HT1080 (cell line): ENCODE measurements around the gene MRS2. TPM values are rescaled to one million over a fixed set of nuclear protein-coding genes. Genes with fewer than 3 reads are reported as not detected.
"Not testable (repeated sequence)": the region's sequence is repeated elsewhere in the genome, so short reads cannot be mapped to it uniquely, and the experiment has no call there.

Experiments used
- DNase-seq: peaks from one replicate; pipeline ENCODE4 v3.0.0-alpha.2; 2015; ENCODE audit warnings: low read depth
- polyA plus RNA-seq, 2 experiments: library from polyadenylated mRNA; depleted of rRNA; stranded (reverse); fragments of >200 nt; gene quantifications; 2 replicates each; pipeline ENCODE4 v1.2.3, GENCODE V29; 2015
- total RNA-seq: library from RNA; depleted of rRNA; stranded (reverse); fragments of >200 nt; shearing (Covaris generic); gene quantifications from 2 replicates; pipeline ENCODE4 v1.2.3, GENCODE V29; 2014; rRNA removed

The MRS2 gene, protein sequence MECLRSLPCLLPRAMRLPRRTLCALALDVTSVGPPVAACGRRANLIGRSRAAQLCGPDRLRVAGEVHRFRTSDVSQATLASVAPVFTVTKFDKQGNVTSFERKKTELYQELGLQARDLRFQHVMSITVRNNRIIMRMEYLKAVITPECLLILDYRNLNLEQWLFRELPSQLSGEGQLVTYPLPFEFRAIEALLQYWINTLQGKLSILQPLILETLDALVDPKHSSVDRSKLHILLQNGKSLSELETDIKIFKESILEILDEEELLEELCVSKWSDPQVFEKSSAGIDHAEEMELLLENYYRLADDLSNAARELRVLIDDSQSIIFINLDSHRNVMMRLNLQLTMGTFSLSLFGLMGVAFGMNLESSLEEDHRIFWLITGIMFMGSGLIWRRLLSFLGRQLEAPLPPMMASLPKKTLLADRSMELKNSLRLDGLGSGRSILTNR
- total RNA-seq: 19.4 and 19.7 TPM in 2 replicates
- 23.5 and 26.7 TPM in 2 replicates for polyA plus RNA-seq (2015; cell fraction: cytosol; rRNA removed)
- polyA plus RNA-seq (2015; cell fraction: nucleus; rRNA removed): 15.5 and 18.0 TPM in 2 replicates

DNA sequence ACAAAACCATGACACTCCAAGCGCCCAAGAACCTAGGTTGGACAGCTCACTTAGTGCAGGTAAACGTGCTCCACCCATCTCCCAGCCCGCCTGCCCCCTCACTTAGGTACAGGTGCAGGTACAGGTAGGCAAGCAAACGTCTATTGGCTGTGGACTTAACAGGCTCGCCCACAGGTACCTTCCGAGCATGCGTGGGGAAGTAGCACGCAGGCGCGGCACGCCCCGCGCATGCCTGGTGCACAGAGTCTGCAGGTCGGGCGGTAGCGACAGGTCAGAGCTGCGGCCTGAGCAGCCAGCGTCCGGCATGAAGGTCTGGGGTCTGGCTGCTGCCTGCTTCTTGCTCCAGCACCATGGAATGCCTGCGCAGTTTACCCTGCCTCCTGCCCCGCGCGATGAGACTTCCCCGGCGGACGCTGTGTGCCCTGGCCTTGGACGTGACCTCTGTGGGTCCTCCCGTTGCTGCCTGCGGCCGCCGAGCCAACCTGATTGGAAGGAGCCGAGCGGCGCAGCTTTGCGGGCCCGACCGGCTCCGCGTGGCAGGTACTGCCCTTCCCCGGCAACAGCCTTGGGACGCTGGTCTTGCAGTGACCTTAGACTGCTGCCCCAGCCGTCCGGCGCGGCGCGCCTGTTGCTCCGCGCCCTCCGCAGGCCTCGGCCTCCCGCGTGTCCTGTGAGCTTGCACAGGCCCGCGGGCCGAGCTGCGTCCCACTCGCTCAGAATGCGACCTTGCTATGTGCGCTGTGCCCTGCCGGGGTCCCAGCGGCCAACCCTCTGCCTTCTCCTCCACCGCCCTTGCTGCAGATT, at the start of gene MRS2:
MRS2 (plus strand) TSS at position 240 of the 804 bp plus-strand sequence; CDS start at position 351, 111 bp downstream.
- peak; percentile 71 for DNase-seq

DNA sequence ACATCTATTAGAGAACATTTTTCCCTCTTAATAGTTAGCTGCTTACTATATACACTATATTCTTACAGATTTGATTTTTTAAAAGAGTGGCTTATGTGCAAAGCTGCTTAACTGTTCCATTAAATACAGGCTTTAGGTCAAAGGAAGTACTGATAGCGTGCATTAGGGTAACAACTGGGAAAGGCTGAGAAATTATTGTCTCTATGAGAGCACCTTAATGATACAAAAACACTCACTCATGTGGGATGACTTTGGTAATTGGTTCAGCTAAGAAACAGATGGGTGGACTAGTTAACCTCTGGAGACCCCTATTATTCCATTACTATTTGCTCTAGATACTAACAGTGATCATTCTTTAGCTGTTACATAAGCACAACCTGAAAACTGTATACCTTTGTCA, 48.9 kb upstream of the MRS2 start:
- no peak for DNase-seq

DNA sequence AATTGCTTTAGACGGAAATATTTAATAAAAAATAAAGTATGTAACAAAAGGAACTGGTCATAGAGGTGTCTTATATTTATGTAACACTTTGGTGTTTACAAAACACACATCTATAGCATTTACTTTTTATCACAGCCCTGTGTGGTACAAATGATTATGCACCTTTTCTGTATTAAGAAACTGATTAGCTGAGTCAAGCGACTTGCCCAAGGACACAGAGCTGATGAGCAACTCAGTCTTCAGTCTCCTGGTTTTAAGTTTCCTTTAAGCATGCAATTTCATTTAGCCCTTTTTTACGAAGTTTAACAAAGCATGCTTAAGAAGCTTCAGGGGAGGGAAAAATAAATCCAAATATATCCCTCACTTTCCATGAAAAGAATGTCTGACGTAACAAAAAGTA, 47.3 kb upstream of the MRS2 start:
- DNase-seq: no peak

DNA sequence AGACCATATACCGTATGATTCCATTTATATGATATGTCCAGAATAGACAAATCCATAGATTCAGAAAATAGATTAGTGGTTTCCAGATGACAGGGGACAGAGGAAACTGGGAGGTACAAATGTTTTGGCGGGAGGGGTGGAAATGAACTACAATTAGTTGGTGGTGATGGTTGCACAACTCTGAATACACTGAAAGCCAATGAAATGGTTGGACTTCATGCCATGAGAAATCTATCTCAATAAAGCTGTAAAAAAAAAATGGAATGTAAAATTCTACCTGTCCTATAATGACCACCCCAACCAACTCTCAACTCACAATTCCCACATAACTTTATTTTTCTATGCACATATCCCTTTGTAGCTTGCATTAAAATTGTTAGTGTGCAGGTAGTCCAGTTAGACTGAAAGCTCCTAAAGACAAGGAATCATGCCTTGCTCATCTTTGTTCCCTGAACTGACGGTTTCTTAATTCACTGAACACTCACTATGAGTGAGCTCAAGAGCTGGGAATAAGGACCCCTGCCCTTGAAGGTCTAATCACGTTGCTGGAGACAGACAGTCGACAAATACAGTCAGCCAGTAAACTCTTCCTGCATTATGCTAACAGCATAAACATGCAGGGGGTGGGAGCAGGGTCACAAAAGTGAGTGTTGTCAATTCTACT, 46.3 kb upstream of the MRS2 start:
- no peak for DNase-seq

DNA sequence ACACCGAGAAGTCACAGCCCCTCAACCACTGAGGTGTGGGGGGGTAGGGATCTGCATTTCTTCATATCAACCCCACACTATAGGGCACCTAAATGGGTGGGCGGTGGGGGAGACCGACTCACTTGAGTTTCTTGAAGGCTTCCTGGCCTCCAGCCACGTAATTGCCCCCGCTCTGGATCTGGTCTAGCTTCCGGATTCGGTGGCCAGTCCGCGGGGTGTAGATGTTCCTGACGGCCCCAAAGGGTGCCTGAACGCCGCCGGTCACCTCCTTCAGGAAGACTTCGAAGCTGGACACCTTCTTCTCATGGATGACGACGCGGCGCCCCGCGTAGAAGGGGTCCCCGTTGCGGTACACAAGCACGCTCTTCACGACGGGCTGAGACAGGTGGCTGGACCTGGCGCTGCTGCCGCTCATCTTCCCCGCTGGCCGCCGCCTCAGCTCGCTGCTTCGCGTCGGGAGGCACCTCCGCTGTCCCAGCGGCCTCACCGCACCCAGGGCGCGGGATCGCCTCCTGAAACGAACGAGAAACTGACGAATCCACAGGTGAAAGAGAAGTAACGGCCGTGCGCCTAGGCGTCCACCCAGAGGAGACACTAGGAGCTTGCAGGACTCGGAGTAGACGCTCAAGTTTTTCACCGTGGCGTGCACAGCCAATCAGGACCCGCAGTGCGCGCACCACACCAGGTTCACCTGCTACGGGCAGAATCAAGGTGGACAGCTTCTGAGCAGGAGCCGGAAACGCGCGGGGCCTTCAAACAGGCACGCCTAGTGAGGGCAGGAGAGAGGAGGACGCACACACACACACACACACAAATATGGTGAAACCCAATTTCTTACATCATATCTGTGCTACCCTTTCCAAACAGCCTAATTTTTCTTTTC, 45.2 kb upstream of the MRS2 start, which contains the start of gene DCDC2:
DCDC2 (minus strand) TSS at position 724 of the 883 bp plus-strand sequence; CDS start at position 415, 309 bp downstream.
- no peak for DNase-seq

DNA sequence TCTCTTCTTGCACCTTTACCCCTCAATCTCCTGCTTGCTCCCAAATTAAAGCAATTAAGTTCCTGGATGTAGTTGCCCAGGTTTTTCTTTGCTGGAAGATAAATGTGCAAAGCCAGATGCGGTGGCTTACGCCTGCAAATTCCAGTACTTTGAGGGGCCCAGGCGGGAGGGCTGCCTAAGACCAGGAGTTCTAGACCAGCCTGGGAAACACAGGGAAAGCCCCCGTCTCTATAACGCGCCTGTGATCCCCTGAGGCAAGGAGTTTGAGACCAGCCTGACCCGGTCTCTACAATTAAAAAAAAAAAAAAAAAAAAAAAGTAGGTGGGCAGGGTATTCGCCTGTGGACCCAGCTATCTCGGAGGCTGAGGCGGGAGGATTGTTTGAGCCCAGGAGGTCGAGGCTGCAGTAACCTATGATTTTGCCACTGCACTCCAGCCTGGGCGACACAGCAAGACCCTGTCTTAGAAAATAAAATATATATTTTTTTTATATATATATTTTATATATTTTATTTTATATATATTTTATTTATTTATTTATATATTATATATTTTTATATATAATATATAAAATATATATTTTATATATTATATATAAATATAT, 44.4 kb upstream of the MRS2 start:
- DNase-seq: no peak

DNA sequence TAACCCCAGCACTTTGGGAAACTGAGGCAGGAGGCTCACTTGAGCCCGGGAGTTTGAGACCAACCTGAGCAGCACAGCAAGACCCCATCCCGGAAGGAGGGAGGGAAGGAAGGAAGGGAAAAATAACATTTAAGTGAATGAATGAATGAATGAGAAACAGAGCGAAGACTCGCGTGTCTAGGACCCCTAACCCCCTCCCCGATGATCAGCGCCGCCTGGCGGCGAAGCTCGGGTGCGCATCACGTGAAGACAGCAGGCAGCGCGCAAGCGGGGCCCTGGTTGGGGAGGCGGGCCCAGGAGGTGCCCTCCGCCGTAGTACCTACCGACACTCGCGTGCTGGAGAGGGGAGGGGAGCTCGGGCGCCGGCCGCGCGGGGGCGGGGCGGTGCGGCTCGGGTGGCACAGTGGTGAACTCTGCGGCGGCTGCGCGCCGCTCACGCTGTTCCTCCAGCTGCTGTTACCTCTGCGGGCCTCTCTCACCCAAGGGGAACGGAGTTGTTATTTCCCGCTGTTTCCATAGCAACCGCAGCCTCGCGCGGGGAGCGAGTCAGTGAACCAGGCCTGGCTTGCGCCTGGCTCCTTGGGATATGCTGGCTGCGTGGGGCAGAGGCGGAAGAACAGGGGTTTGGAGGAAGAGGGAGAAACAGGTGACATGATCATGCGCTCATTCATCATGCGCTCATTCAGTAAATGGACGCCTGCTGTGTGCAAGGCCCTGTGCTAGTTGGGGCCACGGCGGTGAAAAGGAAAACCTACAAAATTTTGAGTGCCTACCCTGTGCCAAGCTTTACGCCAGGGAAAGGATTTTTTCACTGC, 42.9 kb upstream of the MRS2 start:
- peak; percentile 56 for DNase-seq

DNA sequence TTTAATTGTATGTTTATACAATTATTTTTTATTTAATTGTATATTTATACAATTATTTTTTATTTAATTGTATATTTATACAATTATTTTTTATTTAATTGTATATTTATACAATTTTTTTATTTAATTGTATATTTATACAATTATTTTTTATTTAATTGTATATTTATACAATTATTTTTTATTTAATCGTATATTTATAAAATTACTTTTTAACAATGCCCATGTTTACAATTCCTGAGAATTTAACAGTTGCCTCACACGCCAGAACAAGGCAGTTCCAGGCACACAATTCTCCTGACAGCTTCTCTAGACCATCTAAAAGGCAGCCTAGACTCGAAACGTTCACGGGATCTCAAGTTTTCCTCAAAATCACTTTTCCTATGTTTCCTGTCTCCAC, 40.4 kb upstream of the MRS2 start:
- DNase-seq: not testable (repeated sequence)

DNA sequence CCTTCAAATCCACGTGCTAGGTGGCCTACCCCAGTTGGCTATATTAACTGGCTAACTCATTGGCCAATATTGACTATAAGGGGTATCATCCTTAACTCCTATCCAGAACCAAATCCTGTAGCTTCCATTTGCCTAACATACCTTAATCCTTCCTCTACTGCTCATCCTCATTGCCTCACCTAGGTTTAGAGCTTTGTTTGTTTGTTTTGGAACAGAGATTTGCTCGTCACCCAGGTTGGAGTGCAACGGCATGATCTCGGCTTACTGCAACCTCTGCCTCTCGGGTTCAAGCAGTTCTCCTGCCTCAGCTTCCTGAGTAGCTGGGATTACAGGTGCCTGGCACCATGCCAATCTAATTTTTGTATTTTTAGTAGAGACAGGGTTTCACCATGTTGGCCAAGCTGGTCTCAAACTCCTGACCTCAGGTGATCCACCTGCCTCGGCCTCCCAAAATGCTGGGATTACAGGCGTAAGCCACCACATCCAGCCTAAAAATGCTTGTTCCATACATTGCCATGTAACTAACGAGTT, 37.6 kb upstream of the MRS2 start:
- DNase-seq: not testable (repeated sequence)

DNA sequence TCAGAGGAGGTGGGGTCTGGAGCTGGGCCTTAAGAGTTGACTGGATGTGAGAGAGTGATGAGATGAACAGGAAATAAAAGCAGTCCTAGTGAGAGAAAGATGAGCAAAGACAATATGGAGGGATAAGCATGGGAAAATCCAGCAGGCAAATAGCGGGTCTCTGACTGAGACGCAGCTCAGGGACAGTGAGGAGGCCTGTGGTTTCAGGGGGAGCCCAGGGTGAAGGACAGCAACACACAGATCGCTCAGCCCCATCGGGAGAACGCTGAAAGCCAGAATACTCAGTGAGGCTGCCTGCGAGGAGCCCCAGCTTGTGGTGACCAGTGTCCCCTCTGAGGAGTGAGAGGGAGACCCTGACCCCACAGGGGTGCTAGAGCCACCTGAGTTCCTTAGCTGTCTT, 28.1 kb upstream of the MRS2 start:
- no peak for DNase-seq

DNA sequence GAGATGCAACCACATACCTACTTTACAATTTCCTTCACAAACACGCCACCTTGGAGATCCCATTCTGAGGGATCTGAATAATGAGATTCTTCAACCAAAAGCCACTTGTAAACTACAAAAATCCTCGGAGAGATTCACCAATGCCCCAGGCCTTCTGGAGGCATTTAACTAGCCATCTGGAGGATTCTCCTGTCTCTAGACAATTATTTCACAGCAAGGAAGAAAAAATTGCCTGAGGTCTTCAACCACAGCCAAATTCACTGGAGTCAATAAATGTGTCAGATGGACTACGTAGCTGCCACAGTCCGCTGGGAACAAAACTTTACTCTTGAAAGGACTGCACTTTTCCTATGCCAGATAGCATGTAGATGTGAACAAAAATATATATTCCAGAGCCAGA, 25.9 kb upstream of the MRS2 start:
- DNase-seq: no peak

DNA sequence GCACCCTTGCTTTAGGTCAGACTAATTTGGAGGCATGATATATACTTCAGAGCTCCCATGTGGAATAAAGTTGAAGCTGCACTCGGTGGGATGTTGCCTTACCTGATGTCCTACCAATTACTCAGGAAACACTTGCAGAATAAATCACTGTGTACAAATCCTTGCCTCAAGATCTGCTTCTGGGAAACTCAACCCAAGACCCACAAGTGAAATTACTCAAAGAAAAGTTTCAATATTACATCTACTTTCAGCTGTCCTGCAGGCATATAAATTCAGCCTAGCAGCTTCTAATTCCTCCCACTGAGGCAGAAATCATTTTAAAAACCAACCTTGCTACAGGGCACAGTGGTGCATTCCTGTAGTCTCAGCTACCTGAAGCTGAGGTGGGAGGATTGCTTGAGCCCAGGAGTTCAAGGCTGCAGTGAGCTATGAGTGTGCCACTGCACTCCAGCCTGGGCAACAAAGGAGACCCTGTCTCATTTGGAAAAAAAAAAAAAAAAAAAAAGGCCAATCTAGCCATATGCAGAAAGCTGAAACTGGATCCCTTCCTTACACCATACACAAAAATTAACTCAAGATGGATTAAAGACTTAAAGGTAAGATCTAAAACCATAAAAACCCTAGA, 24.2 kb upstream of the MRS2 start:
- no peak for DNase-seq

DNA sequence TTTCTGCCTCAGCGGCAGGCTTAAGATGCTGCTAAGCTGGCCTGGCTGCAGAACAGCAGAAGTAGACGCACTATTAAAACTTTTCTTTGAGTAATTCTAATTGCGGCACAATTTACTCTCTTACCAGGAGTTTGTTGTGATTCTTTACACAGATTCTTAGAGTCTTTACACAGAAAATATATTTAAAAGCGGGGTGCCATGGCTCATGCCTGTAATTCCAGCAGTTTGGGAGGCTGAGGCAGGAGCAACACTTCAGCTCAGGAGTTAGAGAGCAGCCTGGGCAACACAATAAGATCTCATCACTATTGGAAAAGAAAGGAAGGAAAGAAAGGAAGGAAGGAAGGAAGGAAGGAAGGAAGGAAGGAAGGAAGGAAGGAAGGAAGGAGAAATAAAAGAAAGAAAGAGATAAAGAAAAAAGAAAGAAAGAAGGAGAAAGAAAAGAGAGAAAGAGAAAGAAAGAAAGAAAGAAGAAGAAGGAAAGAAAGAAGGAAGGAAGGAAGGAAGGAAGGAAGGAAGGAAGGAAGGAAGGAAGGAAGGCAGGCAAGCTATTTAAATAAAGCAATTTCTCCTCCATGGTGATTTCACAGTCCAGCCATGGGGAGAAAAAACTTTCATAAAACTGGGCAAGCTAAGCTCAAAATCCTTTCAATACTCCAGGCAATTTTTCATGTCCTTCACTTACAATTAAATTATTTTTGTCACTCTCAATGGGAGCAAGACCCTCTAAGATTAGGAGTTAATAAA, 21.1 kb upstream of the MRS2 start:
- no peak for DNase-seq

DNA sequence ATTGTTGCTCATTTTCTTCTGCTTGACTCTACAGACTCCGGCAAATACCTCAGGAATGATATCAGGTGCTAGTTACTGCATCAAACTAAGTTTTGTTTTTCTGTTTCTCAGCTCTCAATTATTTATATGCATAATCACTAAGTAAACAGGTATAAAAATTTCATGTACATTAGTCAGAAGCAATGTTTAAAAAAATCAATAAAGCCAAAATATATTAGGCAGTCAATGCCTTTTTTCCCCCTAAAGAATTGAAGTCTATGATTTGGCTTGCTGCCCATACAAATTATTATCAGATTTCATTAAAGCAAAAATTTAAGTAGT, 20.6 kb upstream of the MRS2 start:
- no peak for DNase-seq

DNA sequence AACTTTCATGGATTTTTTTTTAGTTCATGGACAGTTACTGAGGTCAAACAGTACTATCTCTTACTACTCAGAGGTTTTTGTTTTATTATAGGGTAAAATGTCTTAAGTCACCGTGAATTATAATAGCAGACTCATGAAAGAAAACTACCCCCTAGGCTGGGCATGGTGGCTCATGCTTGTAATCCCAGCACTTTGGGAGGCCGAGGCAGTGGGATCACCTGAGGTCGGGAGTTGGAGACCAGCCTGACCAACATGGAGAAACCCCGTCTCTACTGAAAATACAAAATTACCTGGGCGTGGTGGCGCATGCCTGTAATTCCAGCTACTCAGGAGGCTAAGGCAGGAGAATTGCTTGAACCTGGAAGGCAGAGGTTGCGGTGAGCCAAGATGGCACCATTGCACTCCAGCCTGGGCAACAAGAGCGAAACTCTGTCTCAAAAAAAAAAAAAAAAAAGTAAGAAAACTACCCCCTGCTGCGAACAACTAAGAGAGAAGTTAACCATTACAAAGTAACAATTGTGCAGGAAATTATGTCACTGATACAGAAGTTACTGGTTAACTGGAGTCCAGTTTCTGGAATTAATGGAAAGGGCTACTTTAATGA, 19.7 kb upstream of the MRS2 start:
- not testable (repeated sequence) for DNase-seq

DNA sequence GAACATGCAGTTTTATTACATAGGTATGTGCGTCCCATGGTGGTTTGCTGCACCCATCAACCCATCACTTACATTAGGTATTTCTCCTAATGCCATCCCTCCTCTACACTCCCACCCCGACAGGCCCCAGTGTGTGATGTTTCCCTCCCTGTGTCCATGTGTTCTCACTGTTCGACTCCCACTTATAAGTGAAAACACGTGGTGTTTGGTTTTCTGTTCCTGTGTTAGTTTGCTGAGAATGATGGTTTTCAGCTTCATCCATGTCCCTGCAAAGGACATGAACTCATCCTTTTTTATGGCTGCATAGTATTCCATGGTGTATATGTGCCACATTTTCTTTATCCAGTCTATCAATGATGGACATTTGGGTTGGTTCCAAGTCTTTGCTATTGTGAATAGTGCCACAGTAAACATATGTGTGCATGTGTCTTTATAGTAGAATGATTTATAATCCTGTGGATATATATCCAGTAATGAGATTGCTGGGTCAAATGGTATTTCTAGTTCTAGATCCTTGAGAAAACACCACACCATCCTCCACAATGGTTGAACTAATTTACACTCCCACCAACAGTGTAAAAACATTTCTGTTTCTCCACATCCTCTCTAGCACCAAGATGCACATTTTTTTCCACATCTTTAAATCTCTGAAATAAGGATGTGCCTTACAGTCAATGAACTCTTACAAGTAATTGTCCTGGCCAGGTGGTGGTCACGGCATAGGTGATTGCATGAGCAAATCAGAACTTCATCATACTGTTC, 18.2 kb upstream of the MRS2 start:
- DNase-seq: not testable (repeated sequence)
